Ishikawa (cell line): ENCODE measurements around the gene BRPF3.

Experiments
- EGR1 ChIP-seq: IDR thresholded peaks from 2 replicates; pipeline ENCODE4 v1.6.1; 2012
- EP300 ChIP-seq: IDR thresholded peaks from 2 replicates; pipeline ENCODE4 v1.6.1; 2012; ENCODE audit warnings: borderline replicate concordance
- FOXM1 ChIP-seq: IDR thresholded peaks from 2 replicates; pipeline ENCODE4 v1.6.1; 2012; ENCODE audit warnings: low read depth, borderline replicate concordance
- NFIC ChIP-seq: IDR thresholded peaks from 2 replicates; pipeline ENCODE4 v1.6.1; 2012
- RAD21 ChIP-seq: IDR thresholded peaks from 2 replicates; pipeline ENCODE4 v1.6.1; 2012; ENCODE audit warnings: low read depth
- TAF1 ChIP-seq: IDR thresholded peaks from 2 replicates; pipeline ENCODE4 v1.6.1; 2012; ENCODE audit warnings: low read depth, mild to moderate bottlenecking
- YY1 ChIP-seq: IDR thresholded peaks from 2 replicates; pipeline ENCODE4 v1.6.1; 2012; ENCODE audit warnings: low read depth

DNA sequence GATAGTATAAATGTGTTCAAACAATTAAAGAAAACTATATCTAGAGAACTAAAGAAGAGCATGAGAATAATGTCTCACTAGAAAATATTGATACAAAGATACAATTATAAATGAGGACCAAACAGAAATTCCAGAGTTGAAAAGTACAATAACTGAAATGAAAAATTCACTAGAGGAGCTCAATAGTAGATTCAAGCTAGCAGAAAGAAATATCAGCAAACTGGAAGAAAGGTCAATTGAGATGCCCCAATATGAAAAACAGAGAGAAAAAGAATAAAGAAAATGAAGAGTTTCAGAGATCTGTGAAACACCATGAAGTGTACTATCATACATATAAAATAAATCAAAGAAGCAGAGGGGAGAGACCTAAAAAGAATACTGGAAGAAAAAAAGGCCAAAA lies 18.0 kb upstream of the BRPF3 start:
- TF ChIP-seq EGR1 (no peak), EP300 (no peak), FOXM1 (no peak), TAF1 (no peak), YY1 (no peak), NFIC (no peak), RAD21 (no peak)
